Activated CD4-positive, alpha-beta T cell treated with anti-CD3 and anti-CD28 coated beads, Interleukin-2, amount 10 ng/mL, durations not matched to agents 7 days and 5 days (primary cell): ENCODE results near the gene DEGS2. TPM values are rescaled to one million over a fixed set of nuclear protein-coding genes. Genes with fewer than 3 reads are reported as not detected.

Experiments
- CTCF ChIA-PET: fragments of 350-600 bp; sonication (Branson Sonifier 250); formaldehyde crosslinking; loops from one replicate; lab custom pipeline; 2021; ENCODE audit warnings: antibody characterized with exemption; lab: Charles Lee
- POLR2A ChIA-PET: fragments of 350-600 bp; sonication (Branson Sonifier 250); formaldehyde crosslinking; loops from one replicate; lab custom pipeline; 2021; ENCODE audit warnings: antibody characterized with exemption; lab: Charles Lee
- DNase-seq: peaks from one replicate; pipeline ENCODE4 v3.0.0-alpha.2; 2020
- H3K27ac Mint-ChIP-seq: one replicate; pipeline ENCODE4 v1.8.0; 2021; ENCODE audit warnings: mild to moderate bottlenecking, moderate library complexity, mixed read lengths
- H3K27me3 Mint-ChIP-seq: one replicate; pipeline ENCODE4 v1.8.0; 2021; ENCODE audit warnings: mixed read lengths
- H3K36me3 Mint-ChIP-seq: one replicate; pipeline ENCODE4 v1.8.0; 2021; ENCODE audit warnings: low read depth, mixed read lengths
- H3K4me1 Mint-ChIP-seq: one replicate; pipeline ENCODE4 v1.8.0; 2021; ENCODE audit warnings: mixed read lengths
- H3K4me3 Mint-ChIP-seq: one replicate; pipeline ENCODE4 v1.8.0; 2021; ENCODE audit warnings: mild to moderate bottlenecking, moderate library complexity, mixed read lengths
- H3K9me3 Mint-ChIP-seq: one replicate; pipeline ENCODE4 v1.8.0; 2021; ENCODE audit warnings: mixed read lengths
- total RNA-seq, 2 experiments: library from RNA; stranded (reverse); gene quantifications; one replicate each; pipeline ENCODE4 v1.2.3, GENCODE V29; 2021

Gene DEGS2
- total RNA-seq, 2 experiments from 2014 or later: 0.15 to 0.23 TPM

- Mint-ChIP-seq H3K27me3 (no peaks in the 10 kb centered on the region), H3K36me3 (peaks cover 27% of the 10 kb centered on the region), H3K9me3 (no peaks in the 10 kb centered on the region), H3K4me1 (peaks cover 30% of the 10 kb centered on the region), H3K4me3 (no peak overlapping the region), H3K27ac (no peak overlapping the region)
- ChIA-PET POLR2A (interaction anchor here (0.6 kb wide), 1 partner anchor 71 kb away, joined by 3 read pairs; no protein-coding TSS in a partner anchor), CTCF (no interaction called here)
- no peak for DNase-seq
Observed at GRCh38 chr14:100144645-100144995, 14.8 kb downstream of the DEGS2 start.

GRCh38 chr14:100143934-100144333 lies 15.5 kb downstream of the DEGS2 start:
- Mint-ChIP-seq H3K27ac (no peak overlapping the region), H3K4me1 (peaks cover 31% of the 10 kb centered on the region), H3K9me3 (no peaks in the 10 kb centered on the region), H3K27me3 (no peaks in the 10 kb centered on the region), H3K4me3 (no peak overlapping the region), H3K36me3 (peaks cover 32% of the 10 kb centered on the region)
- ChIA-PET CTCF (interaction anchor here (2.7 kb wide), 1 partner anchor 12 kb away, joined by 13 read pairs; no protein-coding TSS in a partner anchor), POLR2A (interaction anchor here (0.6 kb wide), 1 partner anchor 70 kb away, joined by 3 read pairs; no protein-coding TSS in a partner anchor)
- DNase-seq: no peak

GRCh38 chr14:100143523-100143922 lies 15.9 kb downstream of the DEGS2 start:
- no peaks in the 10 kb centered on the region for H3K9me3 Mint-ChIP-seq
- no peak overlapping the region for H3K27ac Mint-ChIP-seq
- peaks cover 37% of the 10 kb centered on the region for H3K36me3 Mint-ChIP-seq
- peaks cover 29% of the 10 kb centered on the region for H3K4me1 Mint-ChIP-seq
- ChIA-PET CTCF (interaction anchor here (1.2 to 2.7 kb wide), 3 partner anchors 8 to 12 kb away, joined by 5 to 13 read pairs (median 8); no protein-coding TSS in a partner anchor), POLR2A (no interaction called here)
- H3K27me3 Mint-ChIP-seq: no peaks in the 10 kb centered on the region
- no peak for DNase-seq
- H3K4me3 Mint-ChIP-seq: no peak overlapping the region

GRCh38 chr14:100142073-100143040 lies 17.1 kb downstream of the DEGS2 start:
- H3K4me1 Mint-ChIP-seq: peaks cover 19% of the 10 kb centered on the region
- POLR2A ChIA-PET: no interaction called here
- H3K4me3 Mint-ChIP-seq: no peak overlapping the region
- peaks cover 46% of the 10 kb centered on the region for H3K36me3 Mint-ChIP-seq
- DNase-seq: no peak
- H3K9me3 Mint-ChIP-seq: no peaks in the 10 kb centered on the region
- no peak overlapping the region for H3K27ac Mint-ChIP-seq
- CTCF ChIA-PET: interaction anchor here (1.2 to 2.7 kb wide), 4 partner anchors 9 to 51 kb away, joined by 5 to 13 read pairs (median 7); no protein-coding TSS in a partner anchor
- H3K27me3 Mint-ChIP-seq: no peaks in the 10 kb centered on the region

GRCh38 chr14:100141098-100141497 lies 18.3 kb downstream of the DEGS2 start:
- POLR2A ChIA-PET: no interaction called here

GRCh38 chr14:100140452-100141078 lies 18.9 kb downstream of the DEGS2 start:
- Mint-ChIP-seq H3K4me1 (peaks cover 3% of the 10 kb centered on the region), H3K36me3 (peaks cover 59% of the 10 kb centered on the region), H3K4me3 (no peak overlapping the region), H3K27ac (peak overlapping the region; percentile 68), H3K9me3 (no peaks in the 10 kb centered on the region), H3K27me3 (no peaks in the 10 kb centered on the region)
- ChIA-PET POLR2A (no interaction called here), CTCF (interaction anchor here (0.9 to 1.8 kb wide), 3 partner anchors 8 to 15 kb away, joined by 3 to 4 read pairs (median 3); no protein-coding TSS in a partner anchor)
- no peak for DNase-seq

More at GRCh38 chr14:100141098-100141497, 18.3 kb downstream of the DEGS2 start:
- no peak for DNase-seq
- Mint-ChIP-seq H3K27me3 (no peaks in the 10 kb centered on the region), H3K4me1 (peaks cover 7% of the 10 kb centered on the region), H3K4me3 (no peak overlapping the region), H3K27ac (no peak overlapping the region), H3K36me3 (peaks cover 56% of the 10 kb centered on the region), H3K9me3 (no peaks in the 10 kb centered on the region)
- CTCF ChIA-PET: interaction anchor here (1.1 to 2.7 kb wide), 4 partner anchors 11 to 52 kb away, joined by 3 to 13 read pairs (median 5); no protein-coding TSS in a partner anchor

- CTCF ChIA-PET: interaction anchor here (1.0 kb wide), 1 partner anchor 31 kb away, joined by 3 read pairs; no protein-coding TSS in a partner anchor
- no peak for DNase-seq
- POLR2A ChIA-PET: no interaction called here
Observed at GRCh38 chr14:100138955-100139354, 20.5 kb downstream of the DEGS2 start.

GRCh38 chr14:100138082-100138787 lies 21.2 kb downstream of the DEGS2 start:
- Mint-ChIP-seq H3K36me3 (peaks cover 73% of the 10 kb centered on the region), H3K27me3 (no peaks in the 10 kb centered on the region), H3K4me3 (no peak overlapping the region), H3K4me1 (peaks cover 3% of the 10 kb centered on the region), H3K27ac (no peak overlapping the region), H3K9me3 (no peaks in the 10 kb centered on the region)
- ChIA-PET POLR2A (no interaction called here), CTCF (interaction anchor here (0.5 to 1.0 kb wide), 2 partner anchors 30 to 180 kb away, joined by 3 read pairs; no protein-coding TSS in a partner anchor)
- DNase-seq: no peak

More at GRCh38 chr14:100138955-100139354, 20.5 kb downstream of the DEGS2 start:
- Mint-ChIP-seq H3K4me1 (peaks cover 3% of the 10 kb centered on the region), H3K9me3 (no peaks in the 10 kb centered on the region), H3K4me3 (no peak overlapping the region), H3K27ac (peak overlapping the region; percentile 27), H3K27me3 (no peaks in the 10 kb centered on the region), H3K36me3 (peaks cover 70% of the 10 kb centered on the region)

- Mint-ChIP-seq H3K4me3 (no peak overlapping the region), H3K27me3 (no peaks in the 10 kb centered on the region), H3K27ac (no peak overlapping the region), H3K4me1 (peaks cover 3% of the 10 kb centered on the region), H3K36me3 (peaks cover 78% of the 10 kb centered on the region), H3K9me3 (no peaks in the 10 kb centered on the region)
- POLR2A ChIA-PET: no interaction called here
- CTCF ChIA-PET: interaction anchor here (0.5 kb wide), 1 partner anchor 181 kb away, joined by 3 read pairs; no protein-coding TSS in a partner anchor
- no peak for DNase-seq
Observed at GRCh38 chr14:100137173-100137572, 22.3 kb downstream of the DEGS2 start.

- Mint-ChIP-seq H3K36me3 (peaks cover 85% of the 10 kb centered on the region), H3K4me3 (no peak overlapping the region), H3K27ac (peak overlapping the region; percentile 50), H3K27me3 (no peaks in the 10 kb centered on the region), H3K9me3 (no peaks in the 10 kb centered on the region), H3K4me1 (peaks cover 8% of the 10 kb centered on the region)
- ChIA-PET POLR2A (no interaction called here), CTCF (interaction anchor here (1.3 kb wide), 1 partner anchor 22 kb away, joined by 3 read pairs; no protein-coding TSS in a partner anchor)
- DNase-seq: no peak
Observed at GRCh38 chr14:100135784-100136183, 23.7 kb downstream of the DEGS2 start.

- Mint-ChIP-seq H3K27ac (no peak overlapping the region), H3K4me1 (peaks cover 9% of the 10 kb centered on the region), H3K27me3 (no peaks in the 10 kb centered on the region), H3K9me3 (no peaks in the 10 kb centered on the region), H3K36me3 (peaks cover 88% of the 10 kb centered on the region), H3K4me3 (no peak overlapping the region)
- DNase-seq: no peak
- ChIA-PET CTCF (interaction anchor here (1.3 kb wide), 2 partner anchors 11 to 21 kb away, joined by 3 to 5 read pairs; no protein-coding TSS in a partner anchor), POLR2A (no interaction called here)
Observed at GRCh38 chr14:100135073-100135472, 24.4 kb downstream of the DEGS2 start.

GRCh38 chr14:100134586-100134985 lies 24.9 kb downstream of the DEGS2 start:
- H3K27ac Mint-ChIP-seq: no peak overlapping the region
- POLR2A ChIA-PET: no interaction called here
- no peaks in the 10 kb centered on the region for H3K27me3 Mint-ChIP-seq
- peaks cover 7% of the 10 kb centered on the region for H3K4me1 Mint-ChIP-seq
- H3K9me3 Mint-ChIP-seq: no peaks in the 10 kb centered on the region
- CTCF ChIA-PET: interaction anchor here (1.3 kb wide), 2 partner anchors 11 to 21 kb away, joined by 3 to 5 read pairs; no protein-coding TSS in a partner anchor
- H3K4me3 Mint-ChIP-seq: no peak overlapping the region
- no peak for DNase-seq
- H3K36me3 Mint-ChIP-seq: peaks cover 89% of the 10 kb centered on the region
